GM21825 (cell line): ENCODE results near the gene KRT32.

Source experiments
- ATAC-seq: cut with Tn5 transposase; IDR thresholded peaks from one replicate; pipeline ENCODE4 v1.9.1; 2021; ENCODE audit warnings: mild to moderate bottlenecking, moderate library complexity; ENCODE audit not compliant: unreplicated experiment

Gene KRT32

GRCh38 chr17:41467561-41467960 lies 375 bp upstream of the KRT32 start:
- ATAC-seq = no peak

- no peak for ATAC-seq
Observed at GRCh38 chr17:41464682-41465081, 2.5 kb downstream of the KRT32 start.

GRCh38 chr17:41464173-41464572 lies 3.0 kb downstream of the KRT32 start:
- no peak for ATAC-seq

GRCh38 chr17:41463746-41464145 lies 3.4 kb downstream of the KRT32 start:
- ATAC-seq = no peak

GRCh38 chr17:41462705-41463104 lies 4.5 kb downstream of the KRT32 start:
- no peak for ATAC-seq

GRCh38 chr17:41457676-41458075 lies 9.5 kb downstream of the KRT32 start:
- no peak for ATAC-seq

- ATAC-seq = no peak
Observed at GRCh38 chr17:41456204-41456603, 11.0 kb downstream of the KRT32 start.

- ATAC-seq = no peak
Observed at GRCh38 chr17:41455236-41455635, 11.9 kb downstream of the KRT32 start.

- no peak for ATAC-seq
Observed at GRCh38 chr17:41453066-41453465, 14.1 kb downstream of the KRT32 start.

GRCh38 chr17:41452281-41452680 lies 14.9 kb downstream of the KRT32 start:
- no peak for ATAC-seq

- ATAC-seq = no peak
Observed at GRCh38 chr17:41451154-41451728, 15.9 kb downstream of the KRT32 start.

GRCh38 chr17:41449008-41449407 lies 18.2 kb downstream of the KRT32 start:
- no peak for ATAC-seq

- ATAC-seq = no peak
Observed at GRCh38 chr17:41448506-41448905, 18.7 kb downstream of the KRT32 start.

- no peak for ATAC-seq
Observed at GRCh38 chr17:41446806-41447205, 20.4 kb downstream of the KRT32 start.

- ATAC-seq = no peak
Observed at GRCh38 chr17:41444640-41445039, 22.5 kb downstream of the KRT32 start.

GRCh38 chr17:41444186-41444585 lies 23.0 kb downstream of the KRT32 start:
- no peak for ATAC-seq

- ATAC-seq = no peak
Observed at GRCh38 chr17:41442739-41443138, 24.4 kb downstream of the KRT32 start.

- no peak for ATAC-seq
Observed at GRCh38 chr17:41440531-41441033, 26.6 kb downstream of the KRT32 start, which contains the start of gene KRT38. Gene KRT38, minus strand, starts transcription at chr17:41440983. Its CDS starts 62 bp downstream, at chr17:41440921.

GRCh38 chr17:41439375-41439774 lies 27.8 kb downstream of the KRT32 start:
- ATAC-seq = no peak

GRCh38 chr17:41437769-41438168 lies 29.4 kb downstream of the KRT32 start:
- no peak for ATAC-seq

- ATAC-seq = no peak
Observed at GRCh38 chr17:41437254-41437653, 29.9 kb downstream of the KRT32 start.

GRCh38 chr17:41434415-41434814 lies 32.8 kb downstream of the KRT32 start:
- ATAC-seq = no peak

- no peak for ATAC-seq
Observed at GRCh38 chr17:41434005-41434404, 33.2 kb downstream of the KRT32 start.
